Stimulated activated naive CD8-positive, alpha-beta T cell treated with anti-CD3 and anti-CD28 coated beads, Interleukin-15, amount 100 ng/mL, for 72 hours (primary cell): ENCODE results near the gene PLCB4.

ENCODE experiments used
- ATAC-seq: fragments of 150-1000 bp; cut with Tn5 transposase; 2 replicates; pipeline ENCODE4 v1.10.0; 2021; ENCODE audit warnings: mild to moderate bottlenecking, moderate library complexity
- DNase-seq, 2 donors: peaks; one replicate each; pipeline ENCODE4 v3.0.0; 2021 to 2022
- H3K27ac Mint-ChIP-seq, 2 donors: one replicate each; pipeline ENCODE4 v1.8.0; 2022; ENCODE audit warnings: mild to moderate bottlenecking in 2 of 2, mixed read lengths in 2 of 2, moderate library complexity in 2 of 2
- H3K27me3 Mint-ChIP-seq: one replicate; pipeline ENCODE4 v1.8.0; 2022; ENCODE audit warnings: mixed read lengths
- H3K4me1 Mint-ChIP-seq: one replicate; pipeline ENCODE4 v1.8.0; 2022; ENCODE audit warnings: mild to moderate bottlenecking, mixed read lengths
- H3K4me3 Mint-ChIP-seq, 2 donors: one replicate each; pipeline ENCODE4 v1.8.0; 2022; ENCODE audit warnings: mild to moderate bottlenecking in 2 of 2, mixed read lengths in 2 of 2, moderate library complexity in 1 of 2
- H3K9me3 Mint-ChIP-seq, 2 donors: one replicate each; pipeline ENCODE4 v1.8.0; 2022; ENCODE audit warnings: mixed read lengths in 2 of 2

PLCB4 gene

DNA sequence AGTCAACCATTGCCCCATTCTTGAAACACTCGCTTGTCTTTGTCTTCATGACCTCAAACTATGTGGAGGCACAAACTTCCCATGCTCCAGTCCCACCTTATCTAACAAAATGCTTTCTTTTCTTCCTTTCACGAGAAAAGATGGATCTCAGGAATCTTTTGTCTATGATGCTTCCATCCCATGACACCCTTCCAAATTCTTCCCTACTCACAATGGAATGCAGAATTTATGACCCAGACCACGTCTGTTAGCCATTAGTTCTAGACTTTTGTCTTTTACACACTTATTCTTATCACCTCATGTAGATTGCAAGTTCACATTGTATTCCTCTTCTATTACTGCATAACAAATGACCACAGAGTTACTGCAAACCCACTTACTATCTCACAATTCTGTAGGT, 421.3 kb downstream of the PLCB4 start:
- H3K4me3 Mint-ChIP-seq = no peak overlapping the region
- ATAC-seq (no peak), DNase-seq (no peak)
- H3K9me3 Mint-ChIP-seq = peaks cover 14 to 27% of the 10 kb centered on the region in 2 donors
- no peak overlapping the region for H3K27ac Mint-ChIP-seq
- no peaks in the 10 kb centered on the region for H3K27me3 Mint-ChIP-seq
- H3K4me1 Mint-ChIP-seq = no peaks in the 10 kb centered on the region

DNA sequence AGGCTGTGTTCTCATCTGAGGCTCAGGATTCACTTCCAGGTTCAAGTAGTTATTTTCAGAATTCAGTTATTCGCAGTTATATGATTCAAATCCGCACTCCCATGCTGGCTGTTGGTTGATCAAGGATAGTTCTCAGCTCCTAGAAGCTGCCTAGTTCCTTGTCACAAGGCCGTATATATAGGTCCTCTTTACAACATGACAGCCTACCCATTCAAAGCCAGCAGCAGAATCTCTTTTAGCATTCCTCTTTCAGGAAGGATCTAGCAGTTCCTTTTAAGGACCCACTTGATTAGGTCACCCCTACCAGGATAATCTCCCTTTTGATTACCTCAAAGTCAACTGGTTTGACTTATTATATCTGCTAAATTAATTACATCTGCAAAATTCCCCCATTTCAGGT, 421.7 kb downstream of the PLCB4 start:
- H3K27ac Mint-ChIP-seq = no peak overlapping the region
- no peaks in the 10 kb centered on the region for H3K4me1 Mint-ChIP-seq
- H3K9me3 Mint-ChIP-seq = peaks cover 14 to 32% of the 10 kb centered on the region in 2 donors
- ATAC-seq (no peak), DNase-seq (no peak)
- H3K27me3 Mint-ChIP-seq = no peaks in the 10 kb centered on the region
- no peak overlapping the region for H3K4me3 Mint-ChIP-seq

DNA sequence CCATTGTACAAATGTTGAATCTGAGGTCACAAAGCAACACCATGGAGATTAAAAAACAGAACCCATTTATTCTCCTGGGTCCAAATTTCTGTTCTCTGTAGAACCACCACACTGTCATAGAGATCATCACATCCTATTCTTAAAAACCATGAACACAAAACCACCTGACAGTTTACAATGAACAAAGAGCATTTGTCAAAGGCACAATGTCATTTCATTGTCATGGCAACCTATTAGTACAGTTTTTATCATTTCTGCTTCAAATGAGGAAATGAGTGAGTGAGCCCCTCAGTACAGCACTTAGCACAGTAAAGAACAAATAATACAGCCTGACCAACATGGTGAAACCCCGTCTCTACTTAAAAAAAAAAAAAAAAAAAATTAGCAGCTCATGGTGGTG, 422.4 kb downstream of the PLCB4 start:
- ATAC-seq = no peak
- Mint-ChIP-seq H3K4me3 (no peak overlapping the region), H3K27me3 (no peaks in the 10 kb centered on the region), H3K27ac (no peak overlapping the region), H3K4me1 (no peaks in the 10 kb centered on the region), H3K9me3 (peaks cover 19 to 34% of the 10 kb centered on the region in 2 donors)
- DNase-seq = no peak

DNA sequence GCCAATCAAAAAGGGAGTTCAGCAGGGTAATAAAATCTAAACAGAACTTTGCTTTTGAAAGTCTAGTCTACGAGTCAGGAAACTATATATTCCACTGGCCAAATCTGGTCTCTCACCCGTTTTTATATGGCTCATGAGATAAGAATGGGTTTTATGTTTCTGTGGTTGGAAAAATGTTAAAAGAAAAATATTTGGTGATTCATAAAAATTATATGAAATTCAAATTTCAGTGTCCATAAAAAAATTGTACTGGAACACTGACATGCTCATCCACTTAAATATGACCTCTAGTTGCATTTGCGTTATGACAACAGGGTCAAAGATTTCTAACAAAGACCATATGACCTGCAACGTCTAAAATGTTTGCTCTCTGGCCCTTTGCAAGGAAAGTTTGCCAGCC, 423.2 kb downstream of the PLCB4 start:
- Mint-ChIP-seq H3K27ac (no peak overlapping the region), H3K4me1 (no peaks in the 10 kb centered on the region), H3K4me3 (no peak overlapping the region), H3K27me3 (no peaks in the 10 kb centered on the region), H3K9me3 (peaks cover 19 to 29% of the 10 kb centered on the region in 2 donors)
- ATAC-seq (no peak), DNase-seq (no peak)

DNA sequence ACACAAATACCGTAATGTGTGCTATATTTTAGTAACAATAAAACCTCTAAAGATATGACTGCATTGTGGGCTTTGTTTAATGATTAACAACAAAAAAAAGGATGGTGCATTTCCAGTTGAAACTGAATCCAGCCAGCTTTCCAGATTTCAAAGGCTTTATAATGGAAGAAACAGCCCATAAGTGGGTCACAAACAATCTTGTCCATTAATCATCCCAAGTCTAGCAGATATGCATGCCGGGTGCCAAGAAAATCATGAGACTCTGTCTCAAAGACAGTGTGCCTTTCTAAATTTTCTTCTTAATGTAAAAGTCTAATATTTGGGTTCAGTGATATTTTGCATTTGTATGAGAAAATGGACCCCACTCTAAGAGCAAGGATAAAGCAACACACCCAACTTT, 424.9 kb downstream of the PLCB4 start:
- H3K9me3 Mint-ChIP-seq = peaks cover 19 to 29% of the 10 kb centered on the region in 2 donors
- DNase-seq (no peak), ATAC-seq (no peak)
- no peaks in the 10 kb centered on the region for H3K4me1 Mint-ChIP-seq
- no peaks in the 10 kb centered on the region for H3K27me3 Mint-ChIP-seq
- H3K4me3 Mint-ChIP-seq = no peak overlapping the region
- H3K27ac Mint-ChIP-seq = no peak overlapping the region

DNA sequence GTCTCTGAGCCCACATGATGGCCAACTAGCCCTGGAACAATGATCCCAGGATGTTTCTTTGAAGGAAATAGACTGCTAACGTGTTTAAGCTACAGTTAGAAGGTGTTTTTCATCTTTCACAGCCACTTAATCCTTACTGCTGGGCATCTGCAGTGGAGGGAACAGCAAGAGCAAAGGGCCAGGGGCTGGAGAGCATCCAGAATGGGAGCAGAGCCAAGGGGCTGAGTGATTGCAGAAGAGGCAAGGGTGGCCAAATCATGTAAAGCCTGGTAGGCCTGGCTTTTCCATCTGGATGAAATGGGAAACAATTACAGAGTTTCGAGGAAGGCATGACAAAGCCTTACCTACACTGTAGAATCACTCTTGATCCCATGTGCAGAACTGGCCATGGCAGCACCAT, 426.8 kb downstream of the PLCB4 start:
- Mint-ChIP-seq H3K27ac (no peak overlapping the region), H3K4me1 (no peaks in the 10 kb centered on the region), H3K9me3 (peaks cover 11 to 29% of the 10 kb centered on the region in 2 donors), H3K4me3 (no peak overlapping the region), H3K27me3 (no peaks in the 10 kb centered on the region)
- DNase-seq = no peak
- ATAC-seq = no peak

DNA sequence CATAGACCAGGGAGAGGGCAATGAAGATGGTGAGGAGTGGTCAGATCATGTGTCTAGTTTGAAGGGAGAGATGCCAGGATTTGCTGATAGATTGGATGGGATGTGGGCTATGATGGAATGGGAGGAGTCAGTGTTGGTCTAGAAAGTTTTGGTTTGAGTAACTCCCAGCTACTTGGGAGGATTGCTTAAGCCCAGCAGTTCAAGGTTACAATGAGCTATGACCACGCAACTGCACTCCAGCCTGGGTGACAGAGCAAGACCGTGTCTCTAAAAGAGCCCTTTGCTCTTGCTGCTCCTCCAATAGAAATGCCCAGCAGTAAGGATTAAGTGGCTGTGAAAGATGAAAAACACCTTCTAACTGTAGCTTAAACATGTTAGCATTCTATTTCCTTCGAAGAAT, 427.3 kb downstream of the PLCB4 start:
- peaks cover 11 to 29% of the 10 kb centered on the region in 2 donors for H3K9me3 Mint-ChIP-seq
- DNase-seq (no peak), ATAC-seq (no peak)
- H3K27me3 Mint-ChIP-seq = no peaks in the 10 kb centered on the region
- no peaks in the 10 kb centered on the region for H3K4me1 Mint-ChIP-seq
- H3K27ac Mint-ChIP-seq = no peak overlapping the region
- no peak overlapping the region for H3K4me3 Mint-ChIP-seq

DNA sequence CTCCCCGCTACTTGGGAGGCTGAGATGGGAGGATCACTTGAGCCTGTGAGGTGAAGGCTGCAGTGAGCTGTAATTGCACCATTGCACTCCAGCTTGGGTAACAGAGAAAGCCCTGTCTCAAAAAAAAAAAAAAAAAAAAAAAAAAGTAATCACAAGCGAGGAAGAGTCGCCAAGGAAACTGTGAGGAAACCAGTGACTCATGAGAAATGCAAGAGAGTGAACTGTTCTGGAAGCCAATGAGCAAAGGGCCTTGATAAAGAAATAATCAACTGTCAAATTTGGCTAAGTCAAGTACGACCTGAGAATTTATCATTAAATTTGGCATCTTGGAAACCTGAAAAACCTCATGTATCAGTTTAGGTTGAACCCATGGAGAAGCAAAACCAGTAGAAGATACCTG, 429.4 kb downstream of the PLCB4 start:
- Mint-ChIP-seq H3K9me3 (peaks cover 15 to 29% of the 10 kb centered on the region in 2 donors), H3K27ac (no peak overlapping the region), H3K4me1 (no peaks in the 10 kb centered on the region), H3K4me3 (no peak overlapping the region), H3K27me3 (no peaks in the 10 kb centered on the region)
- DNase-seq (no peak), ATAC-seq (no peak)

DNA sequence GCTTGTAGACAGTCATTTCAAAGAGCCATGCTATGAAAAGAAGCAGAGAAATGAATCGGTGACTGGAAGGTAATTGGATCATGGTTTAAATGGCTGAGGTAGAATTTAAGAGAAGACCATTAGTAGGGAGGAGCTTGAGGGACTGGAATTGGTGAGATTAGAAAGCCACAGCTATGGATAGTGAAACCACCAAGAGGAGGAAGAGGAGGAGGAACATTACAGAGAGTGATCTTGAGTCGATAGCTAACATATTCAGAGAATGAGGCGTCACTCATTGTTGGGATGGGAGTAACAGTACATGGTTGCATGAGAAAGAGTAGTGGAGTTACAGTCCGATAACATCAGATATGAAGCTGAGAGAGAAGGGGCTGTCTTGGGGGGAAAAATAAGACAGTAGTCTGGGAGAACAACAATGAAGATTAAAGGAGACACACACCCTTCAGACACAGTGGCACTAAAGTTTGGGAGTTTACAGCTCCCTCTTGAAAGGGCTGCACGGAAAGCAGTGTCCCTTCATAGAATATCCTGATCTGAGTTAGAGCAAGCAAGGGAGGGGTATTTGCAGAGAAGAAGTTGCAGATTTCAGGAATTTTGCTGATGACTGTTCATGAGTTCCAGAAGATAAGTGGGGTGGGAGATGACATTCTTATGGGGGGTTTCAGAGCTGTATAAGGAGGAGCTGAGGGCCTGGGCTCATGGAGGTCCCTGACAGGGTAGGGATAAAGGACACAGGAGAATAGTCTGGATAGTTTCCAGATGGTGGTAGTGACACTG, 430.4 kb downstream of the PLCB4 start:
- Mint-ChIP-seq H3K4me1 (no peaks in the 10 kb centered on the region), H3K9me3 (peaks cover 15 to 27% of the 10 kb centered on the region in 2 donors), H3K27me3 (no peaks in the 10 kb centered on the region), H3K4me3 (no peak overlapping the region), H3K27ac (no peak overlapping the region)
- ATAC-seq (no peak), DNase-seq (no peak)

DNA sequence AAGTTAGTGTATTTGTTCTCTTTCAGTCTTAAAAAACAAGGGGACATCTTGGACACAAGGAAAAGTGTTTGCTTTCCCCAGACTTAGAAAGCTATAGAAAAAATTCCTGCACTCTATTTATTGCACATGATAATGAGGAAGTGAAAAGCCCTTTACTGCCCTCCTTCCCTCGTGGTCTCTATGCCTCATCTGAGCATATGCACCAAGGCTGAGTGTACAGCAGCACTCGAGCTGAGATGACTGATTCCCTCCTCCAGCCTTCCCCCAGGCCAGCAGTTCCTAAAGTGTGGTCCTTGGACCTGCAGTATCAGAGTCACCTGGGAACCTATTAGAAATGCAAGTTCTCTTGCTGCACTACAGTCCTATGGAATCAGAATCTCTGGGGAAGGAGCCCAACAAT, 431.2 kb downstream of the PLCB4 start:
- Mint-ChIP-seq H3K4me1 (no peaks in the 10 kb centered on the region), H3K27me3 (no peaks in the 10 kb centered on the region), H3K4me3 (no peak overlapping the region), H3K9me3 (peaks cover 9 to 19% of the 10 kb centered on the region in 2 donors), H3K27ac (no peak overlapping the region)
- no peak for DNase-seq
- ATAC-seq = no peak

DNA sequence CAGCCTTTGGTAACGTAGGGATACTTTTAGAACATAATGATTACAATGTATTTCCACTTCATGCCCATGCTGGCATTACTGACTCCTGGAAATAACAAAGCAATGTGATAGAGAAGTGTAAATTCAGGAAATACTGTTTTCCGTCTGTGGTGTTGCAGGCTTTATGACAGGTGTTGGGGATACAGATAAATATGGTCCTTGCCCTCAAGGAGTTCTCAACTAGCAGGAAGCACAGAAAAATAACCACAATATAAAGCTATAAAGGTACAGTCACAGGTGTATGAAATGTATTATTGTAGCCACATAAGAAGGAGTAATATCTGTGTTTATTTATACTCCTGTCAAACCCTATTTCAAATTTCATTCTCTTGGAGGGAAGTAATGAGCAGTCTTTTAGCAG, 432.6 kb downstream of the PLCB4 start:
- Mint-ChIP-seq H3K9me3 (peaks cover 4 to 7% of the 10 kb centered on the region in 2 donors), H3K4me3 (no peak overlapping the region), H3K27ac (no peak overlapping the region), H3K27me3 (peaks cover 10% of the 10 kb centered on the region), H3K4me1 (no peaks in the 10 kb centered on the region)
- ATAC-seq (no peak), DNase-seq (no peak)

DNA sequence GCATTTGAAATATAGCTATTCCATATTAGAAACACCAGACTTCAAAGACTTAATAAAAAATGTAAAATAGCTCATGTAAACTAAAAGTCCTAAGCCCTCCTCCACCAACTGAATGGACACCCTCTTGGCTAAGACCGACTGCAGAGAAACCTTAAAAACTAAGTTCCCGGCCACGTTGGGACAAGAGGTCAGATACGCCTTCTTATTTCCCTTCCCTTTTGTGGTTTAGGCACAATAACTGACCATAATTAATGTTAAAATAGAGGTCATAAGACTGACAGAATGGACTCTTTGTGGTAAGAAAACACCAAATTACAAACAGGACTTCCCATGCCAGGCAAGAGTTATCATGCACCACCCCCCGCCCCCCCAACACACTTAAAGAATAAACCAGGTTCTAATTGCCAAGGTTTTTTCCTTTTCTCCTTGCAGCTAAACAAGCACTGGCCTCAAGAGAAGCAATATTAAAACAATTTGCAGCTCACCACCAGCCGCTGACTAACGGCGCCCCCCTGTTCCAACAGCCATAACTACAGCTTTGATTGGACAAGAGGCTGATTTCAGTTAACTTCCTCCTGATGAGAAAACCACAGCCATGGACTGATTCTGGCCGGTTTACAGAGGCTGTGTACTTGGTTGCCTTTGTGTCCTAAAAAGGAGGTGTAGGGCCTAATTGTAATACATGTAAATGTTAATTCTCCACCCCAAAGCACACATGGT, 434.8 kb downstream of the PLCB4 start:
- DNase-seq (no peak), ATAC-seq (no peak)
- peaks cover 4 to 7% of the 10 kb centered on the region in 2 donors for H3K9me3 Mint-ChIP-seq
- no peak overlapping the region for H3K4me3 Mint-ChIP-seq
- no peak overlapping the region for H3K27ac Mint-ChIP-seq
- peaks cover 32% of the 10 kb centered on the region for H3K27me3 Mint-ChIP-seq
- no peaks in the 10 kb centered on the region for H3K4me1 Mint-ChIP-seq

DNA sequence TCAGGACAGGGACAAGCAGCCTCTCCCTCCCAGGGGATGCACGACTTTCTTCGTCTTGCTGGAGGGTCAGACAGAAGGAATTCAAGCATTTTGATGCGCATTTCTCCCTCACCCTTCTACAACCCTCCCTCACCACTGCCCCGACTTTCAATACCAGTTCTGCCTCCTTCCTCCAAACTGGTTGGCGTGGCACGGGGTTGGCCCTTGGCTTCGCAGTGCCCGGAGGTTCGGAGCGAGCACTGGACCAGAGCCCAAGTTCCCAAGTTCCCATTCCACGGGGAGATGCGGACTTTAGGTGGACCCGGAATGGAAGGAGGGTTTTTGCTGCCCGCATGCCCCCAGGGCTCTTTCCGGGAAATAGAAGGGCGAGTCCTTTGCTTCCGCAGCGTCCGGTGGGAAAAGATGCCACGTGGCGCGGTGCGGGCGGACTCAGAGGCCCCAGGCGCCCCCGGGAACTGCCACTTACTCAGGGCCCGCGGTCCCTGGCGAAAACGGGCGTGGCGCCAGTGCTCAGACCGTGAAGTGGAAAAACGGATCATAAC, 437.5 kb downstream of the PLCB4 start:
- H3K27me3 Mint-ChIP-seq = peaks cover 57% of the 10 kb centered on the region
- peaks cover 5% of the 10 kb centered on the region for H3K4me1 Mint-ChIP-seq
- H3K27ac Mint-ChIP-seq = no peak overlapping the region
- ATAC-seq = no peak
- H3K4me3 Mint-ChIP-seq = no peak overlapping the region
- no peak for DNase-seq
- H3K9me3 Mint-ChIP-seq = peaks cover 4 to 7% of the 10 kb centered on the region in 2 donors

DNA sequence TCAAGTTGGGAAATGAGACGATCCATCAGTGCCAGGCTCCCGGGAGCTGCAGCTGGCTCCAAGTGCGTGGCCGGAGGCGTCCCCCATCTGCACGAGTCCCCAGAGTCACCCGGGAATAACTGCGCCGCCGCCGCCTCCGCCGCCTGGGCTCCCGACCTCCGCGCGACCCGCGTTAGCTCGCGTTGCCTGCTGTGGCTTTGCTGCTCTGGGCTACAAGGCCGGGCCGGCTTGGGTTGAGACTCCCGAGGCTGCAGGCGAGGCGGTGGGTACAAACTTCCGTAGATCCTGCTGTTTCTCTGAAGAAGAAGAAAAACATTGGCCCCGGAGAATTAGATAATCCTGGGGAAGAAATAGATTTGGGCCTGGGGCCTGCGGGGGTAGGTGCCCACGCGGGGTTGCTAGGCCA, 438.1 kb downstream of the PLCB4 start:
- no peak for DNase-seq
- Mint-ChIP-seq H3K27me3 (peaks cover 63% of the 10 kb centered on the region), H3K9me3 (peaks cover 4 to 7% of the 10 kb centered on the region in 2 donors), H3K4me1 (peaks cover 5% of the 10 kb centered on the region), H3K4me3 (no peak overlapping the region), H3K27ac (no peak overlapping the region)
- no peak for ATAC-seq

DNA sequence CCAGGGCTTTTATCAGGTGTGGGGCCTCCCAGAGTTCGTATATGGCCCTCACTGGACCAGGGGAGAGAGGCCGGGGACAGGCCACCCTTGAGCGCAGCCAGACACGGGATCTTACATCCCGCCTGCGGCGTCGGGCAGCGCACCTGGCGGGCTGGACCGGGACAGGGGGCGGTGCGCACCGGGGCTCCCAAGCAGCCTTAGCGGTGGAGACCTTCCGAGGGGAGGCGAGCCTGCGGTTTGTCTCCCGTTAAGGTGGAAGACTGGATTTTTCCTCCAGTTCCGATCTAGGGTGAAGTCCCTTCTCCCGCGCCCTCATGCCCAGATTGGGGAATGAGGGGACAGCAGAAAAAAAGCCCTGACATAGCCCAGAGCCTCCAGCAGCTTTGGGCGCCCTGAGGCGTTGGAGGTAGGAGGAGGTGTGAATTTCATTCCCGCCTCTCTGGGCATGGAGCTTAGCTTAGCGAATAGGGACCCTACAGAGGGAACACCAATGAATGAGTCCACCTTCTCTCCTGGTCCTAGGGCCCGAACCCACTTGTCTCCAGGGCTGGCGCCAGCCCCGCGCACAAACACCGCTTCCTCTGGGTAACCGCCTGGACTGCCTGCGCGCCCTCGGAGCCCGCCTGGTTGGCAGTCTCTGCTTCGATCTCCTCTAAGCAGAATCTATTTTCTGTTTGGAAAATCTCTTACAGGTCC, 438.8 kb downstream of the PLCB4 start:
- no peak for DNase-seq
- no peak for ATAC-seq
- H3K4me1 Mint-ChIP-seq = peaks cover 5% of the 10 kb centered on the region
- H3K9me3 Mint-ChIP-seq = peaks cover 0 to 1% of the 10 kb centered on the region in 2 donors
- peaks cover 67% of the 10 kb centered on the region for H3K27me3 Mint-ChIP-seq
- no peak overlapping the region for H3K27ac Mint-ChIP-seq
- H3K4me3 Mint-ChIP-seq = no peak overlapping the region

DNA sequence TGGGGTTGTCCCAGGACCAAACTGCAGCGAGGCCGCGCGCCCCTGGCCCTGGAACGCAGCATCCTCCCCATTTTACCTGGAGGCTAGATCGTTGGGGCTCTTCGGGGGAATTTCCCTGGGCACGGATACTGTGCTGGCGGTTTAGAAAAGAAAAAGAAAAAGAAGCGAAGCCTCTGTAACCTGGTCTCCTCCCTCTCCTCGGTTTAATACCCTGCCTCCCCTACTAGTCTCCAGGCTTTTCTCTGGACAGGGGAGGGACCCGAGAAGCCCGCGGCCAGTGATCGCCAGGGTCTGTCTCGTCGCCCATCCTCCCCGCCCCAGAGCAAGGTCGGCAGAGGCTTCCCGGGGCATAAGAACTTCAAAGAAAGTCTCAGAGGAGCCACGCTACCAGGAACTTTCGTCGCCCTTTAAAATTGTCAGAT, 439.4 kb downstream of the PLCB4 start:
- Mint-ChIP-seq H3K27me3 (peaks cover 70% of the 10 kb centered on the region), H3K27ac (no peak overlapping the region), H3K4me1 (peaks cover 5% of the 10 kb centered on the region), H3K9me3 (no peaks in the 10 kb centered on the region), H3K4me3 (no peak overlapping the region)
- ATAC-seq = no peak
- DNase-seq = no peak
